ENCODE data around the gene NRSN1.
"Not testable (repeated sequence)": the region's sequence is repeated elsewhere in the genome, so short reads cannot be mapped to it uniquely, and the experiment has no call there.

The NRSN1 gene

GRCh38 chr6:24142733-24143132, 16.7 kb downstream of the NRSN1 start:
- DNase-seq (ENCODE audit: low read depth in 2 of 2), result not testable (repeated sequence)

GRCh38 chr6:24145690-24146131, 19.7 kb downstream of the NRSN1 start:
- DNase-seq (ENCODE audit: low read depth in 2 of 2), result no peak

GRCh38 chr6:24146871-24147270, 20.9 kb downstream of the NRSN1 start:
- DNase-seq (ENCODE audit: low read depth in 2 of 2), result no peak

- no peak for DNase-seq (ENCODE audit: low read depth in 2 of 2)
Measured at GRCh38 chr6:24147511-24148153, 21.6 kb downstream of the NRSN1 start.

- no peak for DNase-seq (ENCODE audit: low read depth in 2 of 2)
Measured at GRCh38 chr6:24148154-24148570, 22.1 kb downstream of the NRSN1 start.

- DNase-seq (ENCODE audit: low read depth in 2 of 2), result no peak
Measured at GRCh38 chr6:24148684-24149083, 22.7 kb downstream of the NRSN1 start.

GRCh38 chr6:24149296-24149695, 23.3 kb downstream of the NRSN1 start:
- DNase-seq (ENCODE audit: low read depth in 2 of 2), result no peak

GRCh38 chr6:24149836-24150235, 23.8 kb downstream of the NRSN1 start:
- no peak for DNase-seq (ENCODE audit: low read depth in 2 of 2)

GRCh38 chr6:24152014-24152413, 26.0 kb downstream of the NRSN1 start:
- DNase-seq (ENCODE audit: low read depth in 2 of 2), result no peak

GRCh38 chr6:24154121-24154520, 28.1 kb downstream of the NRSN1 start:
- DNase-seq (ENCODE audit: low read depth in 2 of 2), result no peak

GRCh38 chr6:24157886-24158285, 31.9 kb downstream of the NRSN1 start:
- no peak for DNase-seq (ENCODE audit: low read depth in 2 of 2)

- no peak for DNase-seq (ENCODE audit: low read depth in 2 of 2)
Measured at GRCh38 chr6:24183584-24183983, 57.6 kb downstream of the NRSN1 start.

GRCh38 chr6:24186349-24186748, 60.3 kb downstream of the NRSN1 start:
- DNase-seq (ENCODE audit: low read depth in 2 of 2), result no peak

- DNase-seq (ENCODE audit: low read depth in 2 of 2), result no peak
Measured at GRCh38 chr6:24187965-24188577, 62.1 kb downstream of the NRSN1 start.

- no peak for DNase-seq (ENCODE audit: low read depth in 2 of 2)
Measured at GRCh38 chr6:24188578-24189080, 62.6 kb downstream of the NRSN1 start.

- no peak for DNase-seq (ENCODE audit: low read depth in 2 of 2)
Measured at GRCh38 chr6:24191346-24191745, 65.3 kb downstream of the NRSN1 start.

- DNase-seq (ENCODE audit: low read depth in 2 of 2), result no peak
Measured at GRCh38 chr6:24193364-24193763, 67.3 kb downstream of the NRSN1 start.

GRCh38 chr6:24194978-24195700, 69.1 kb downstream of the NRSN1 start:
- DNase-seq (ENCODE audit: low read depth in 2 of 2), result no peak

- DNase-seq (ENCODE audit: low read depth in 2 of 2), result no peak
Measured at GRCh38 chr6:24195836-24196597, 70.0 kb downstream of the NRSN1 start.

Data from stimulated activated CD8-positive, alpha-beta memory T cell treated with anti-CD3 and anti-CD28 coated beads, Interleukin-7, amount 100 ng/mL, for 1 hour (primary cell).